Cardiac fibroblast (primary cell): Measurements from ENCODE around the gene SCD5.
A peak's percentile ranks its signal among the peaks of the same experiment; 100 is the strongest.

Source experiments
- DNase-seq, 2 donors: peaks; one replicate each; pipeline versions ENCODE4 v3.0.0 to v3.0.0-alpha.2; 2010; ENCODE audit warnings: low read depth in 2 of 2
- H3K4me3 ChIP-seq, 2 donors: replicated peaks in 1 of 2; 1 replicate in 1 of 2; 2 replicates in 1 of 2; pipeline ENCODE4 v1.5.1; 2011; ENCODE audit warnings: low read depth in 2 of 2, low read length in 2 of 2, mild to moderate bottlenecking in 2 of 2, moderate library complexity in 1 of 2
- TF ChIP-seq, protein P1 (sequence below): IDR thresholded peaks from one replicate; pipeline ENCODE4 v1.5.1; 2011; ENCODE audit warnings: low read depth, mild to moderate bottlenecking, low read length, inconsistent platforms

Gene SCD5

DNA sequence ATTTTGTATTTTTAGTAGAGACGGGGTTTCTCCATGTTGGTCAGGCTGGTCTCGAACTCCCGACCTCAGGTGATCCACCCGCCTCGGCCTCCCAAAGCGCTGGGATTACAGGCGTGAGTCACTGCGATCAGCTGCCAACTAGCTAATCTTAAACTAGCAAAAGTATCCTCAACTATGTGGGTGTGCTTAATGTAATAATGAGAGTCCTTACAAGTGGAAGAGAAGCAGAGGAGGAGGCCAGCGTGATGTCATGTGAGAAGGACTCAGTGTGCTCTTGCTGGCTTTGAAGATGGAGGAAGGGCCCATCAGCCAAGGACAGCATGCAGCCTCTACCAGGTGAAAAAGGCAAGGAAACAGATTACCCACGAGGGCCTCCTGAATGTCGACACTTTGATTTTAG is 19.6 kb downstream of the SCD5 start:
- TF ChIP-seq, protein P1, sequence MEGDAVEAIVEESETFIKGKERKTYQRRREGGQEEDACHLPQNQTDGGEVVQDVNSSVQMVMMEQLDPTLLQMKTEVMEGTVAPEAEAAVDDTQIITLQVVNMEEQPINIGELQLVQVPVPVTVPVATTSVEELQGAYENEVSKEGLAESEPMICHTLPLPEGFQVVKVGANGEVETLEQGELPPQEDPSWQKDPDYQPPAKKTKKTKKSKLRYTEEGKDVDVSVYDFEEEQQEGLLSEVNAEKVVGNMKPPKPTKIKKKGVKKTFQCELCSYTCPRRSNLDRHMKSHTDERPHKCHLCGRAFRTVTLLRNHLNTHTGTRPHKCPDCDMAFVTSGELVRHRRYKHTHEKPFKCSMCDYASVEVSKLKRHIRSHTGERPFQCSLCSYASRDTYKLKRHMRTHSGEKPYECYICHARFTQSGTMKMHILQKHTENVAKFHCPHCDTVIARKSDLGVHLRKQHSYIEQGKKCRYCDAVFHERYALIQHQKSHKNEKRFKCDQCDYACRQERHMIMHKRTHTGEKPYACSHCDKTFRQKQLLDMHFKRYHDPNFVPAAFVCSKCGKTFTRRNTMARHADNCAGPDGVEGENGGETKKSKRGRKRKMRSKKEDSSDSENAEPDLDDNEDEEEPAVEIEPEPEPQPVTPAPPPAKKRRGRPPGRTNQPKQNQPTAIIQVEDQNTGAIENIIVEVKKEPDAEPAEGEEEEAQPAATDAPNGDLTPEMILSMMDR = no peak
- peak in 1 of 2 donors; percentile 51 for DNase-seq
- H3K4me3 ChIP-seq = no peak overlapping the region

GRCh38 chr4:82777857-82778525 is 20.6 kb downstream of the SCD5 start:
- DNase-seq = no peak
- TF ChIP-seq, protein P1 = no peak
- H3K4me3 ChIP-seq = no peak overlapping the region

GRCh38 chr4:82776925-82777542 is 21.6 kb downstream of the SCD5 start:
- no peak for DNase-seq
- TF ChIP-seq, protein P1 = no peak
- H3K4me3 ChIP-seq = no peak overlapping the region

- TF ChIP-seq, protein P1 = no peak
- no peak for DNase-seq
- H3K4me3 ChIP-seq = no peak overlapping the region
These were observed 23.4 kb downstream of the SCD5 start for GRCh38 chr4:82775243-82775642.

DNA sequence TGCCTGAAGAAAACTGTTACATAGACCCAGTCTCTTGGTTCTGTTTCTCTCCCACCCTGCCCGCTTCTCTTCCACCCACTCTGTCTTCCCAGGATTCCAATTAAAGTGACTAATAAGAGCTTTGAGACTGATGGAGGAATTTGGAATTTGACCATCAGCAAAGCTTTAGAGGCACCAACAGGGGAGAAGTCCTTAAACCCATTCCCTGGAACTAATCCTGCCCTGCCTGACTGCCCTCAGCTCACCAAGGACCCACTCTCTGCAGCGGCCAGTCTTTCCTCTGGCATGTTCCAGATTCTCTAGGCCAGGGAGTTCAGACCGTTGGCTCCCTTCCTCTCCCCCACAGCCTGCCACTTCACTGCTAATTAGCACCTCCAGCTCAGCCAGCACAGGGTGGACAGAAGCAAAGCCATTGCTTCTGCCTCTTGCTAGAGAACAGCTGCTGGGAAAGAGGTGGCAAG is 23.9 kb downstream of the SCD5 start:
- TF ChIP-seq, protein P1 = no peak
- no peak for DNase-seq

DNA sequence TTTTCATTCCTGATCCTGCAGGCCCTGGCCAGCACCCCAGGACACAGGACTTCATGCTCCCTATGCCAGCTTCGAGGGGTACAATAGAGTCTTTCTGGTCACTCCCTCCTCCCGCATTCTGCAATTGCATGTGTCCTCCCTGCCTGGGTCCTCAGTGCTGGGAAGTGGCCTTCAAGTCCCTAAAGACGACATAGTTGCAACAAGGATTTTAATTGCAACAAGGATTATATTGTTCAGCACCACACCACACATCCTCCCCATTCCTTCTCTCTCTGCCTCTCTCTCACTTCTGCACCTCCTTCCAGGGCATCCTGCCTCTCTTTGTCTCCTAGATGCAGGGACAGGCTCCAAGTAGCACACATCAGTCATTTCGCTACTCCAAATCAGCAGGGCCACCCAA is 25.5 kb downstream of the SCD5 start:
- TF ChIP-seq, protein P1 = no peak
- no peak overlapping the region for H3K4me3 ChIP-seq
- DNase-seq = no peak

More for the DNA sequence above, 23.9 kb downstream of the SCD5 start:
- H3K4me3 ChIP-seq = no peak overlapping the region
